Measurements from ENCODE around the gene HAPLN3.

DNA sequence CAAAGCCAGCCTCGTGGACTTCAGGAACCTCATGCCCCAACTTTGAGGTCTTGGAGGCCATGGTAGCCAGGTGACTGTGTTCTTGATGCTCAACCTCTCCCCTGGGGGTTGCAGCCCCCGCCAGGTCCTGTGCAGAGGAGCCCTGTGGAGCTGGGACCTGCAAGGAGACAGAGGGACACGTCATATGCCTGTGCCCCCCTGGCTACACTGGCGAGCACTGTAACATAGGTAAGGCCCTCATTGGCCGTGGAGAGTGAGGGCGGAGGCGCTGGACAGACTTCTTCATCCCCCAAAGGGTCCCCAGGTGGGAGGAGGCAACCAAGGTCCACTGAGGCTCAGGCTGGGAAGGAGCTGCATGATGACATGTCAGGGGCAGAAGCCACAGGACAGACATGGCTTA lies 35.1 kb downstream of the HAPLN3 start:
- TF ChIP-seq, protein P1, sequence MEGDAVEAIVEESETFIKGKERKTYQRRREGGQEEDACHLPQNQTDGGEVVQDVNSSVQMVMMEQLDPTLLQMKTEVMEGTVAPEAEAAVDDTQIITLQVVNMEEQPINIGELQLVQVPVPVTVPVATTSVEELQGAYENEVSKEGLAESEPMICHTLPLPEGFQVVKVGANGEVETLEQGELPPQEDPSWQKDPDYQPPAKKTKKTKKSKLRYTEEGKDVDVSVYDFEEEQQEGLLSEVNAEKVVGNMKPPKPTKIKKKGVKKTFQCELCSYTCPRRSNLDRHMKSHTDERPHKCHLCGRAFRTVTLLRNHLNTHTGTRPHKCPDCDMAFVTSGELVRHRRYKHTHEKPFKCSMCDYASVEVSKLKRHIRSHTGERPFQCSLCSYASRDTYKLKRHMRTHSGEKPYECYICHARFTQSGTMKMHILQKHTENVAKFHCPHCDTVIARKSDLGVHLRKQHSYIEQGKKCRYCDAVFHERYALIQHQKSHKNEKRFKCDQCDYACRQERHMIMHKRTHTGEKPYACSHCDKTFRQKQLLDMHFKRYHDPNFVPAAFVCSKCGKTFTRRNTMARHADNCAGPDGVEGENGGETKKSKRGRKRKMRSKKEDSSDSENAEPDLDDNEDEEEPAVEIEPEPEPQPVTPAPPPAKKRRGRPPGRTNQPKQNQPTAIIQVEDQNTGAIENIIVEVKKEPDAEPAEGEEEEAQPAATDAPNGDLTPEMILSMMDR (IDR thresholded peaks at IDR 0.05): no peak
- TF ChIP-seq POLR2A (IDR thresholded peaks at IDR 0.05) (no peak), POLR2AphosphoS5 (IDR thresholded peaks at IDR 0.05) (no peak), EP300 (IDR thresholded peaks at IDR 0.05) (no peak)
